D341Med (cell line): ENCODE measurements around the gene FEZF1.
A peak's percentile ranks its signal among the peaks of the same experiment; 100 is the strongest.

ENCODE experiments used
- DNase-seq: peaks from one replicate; pipeline ENCODE4 v3.0.0; 2012; ENCODE audit warnings: low spot score

FEZF1 gene

DNA sequence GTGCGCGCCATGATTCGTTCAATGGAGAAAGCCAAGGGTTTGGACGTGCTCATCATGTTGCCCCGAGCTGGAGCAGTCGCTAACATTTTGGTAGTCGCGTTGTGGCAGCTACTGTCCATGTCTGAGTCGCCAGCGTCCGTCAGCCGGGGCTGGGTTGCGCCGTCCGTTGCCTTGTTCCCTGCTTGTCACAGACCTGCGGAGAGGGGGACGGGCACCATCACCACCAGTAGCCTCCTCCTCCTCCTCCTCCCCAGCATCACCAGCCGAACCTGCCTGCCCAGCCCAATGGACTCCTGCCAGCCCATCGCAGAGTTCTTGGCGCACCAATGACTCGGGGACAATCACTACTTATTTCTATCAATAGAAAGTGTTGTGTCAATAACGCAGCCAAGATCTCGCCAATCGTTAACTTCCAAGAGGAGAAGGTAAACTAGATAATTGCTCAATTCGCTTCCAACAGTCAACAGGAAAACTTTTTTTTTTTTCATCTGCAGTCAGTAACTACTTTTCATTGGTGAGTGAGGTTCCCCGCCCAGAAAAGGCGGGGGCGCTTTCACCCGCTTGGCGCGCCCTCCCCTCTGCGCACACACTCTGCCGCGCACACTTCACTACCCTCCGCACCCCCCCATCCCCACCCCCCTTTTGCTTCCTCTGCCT, at the start of gene FEZF1:
Gene FEZF1 (minus strand): TSS at position 432 of the 657 bp plus-strand sequence. CDS start 313 bp downstream, at position 119.
- no peak for DNase-seq

DNA sequence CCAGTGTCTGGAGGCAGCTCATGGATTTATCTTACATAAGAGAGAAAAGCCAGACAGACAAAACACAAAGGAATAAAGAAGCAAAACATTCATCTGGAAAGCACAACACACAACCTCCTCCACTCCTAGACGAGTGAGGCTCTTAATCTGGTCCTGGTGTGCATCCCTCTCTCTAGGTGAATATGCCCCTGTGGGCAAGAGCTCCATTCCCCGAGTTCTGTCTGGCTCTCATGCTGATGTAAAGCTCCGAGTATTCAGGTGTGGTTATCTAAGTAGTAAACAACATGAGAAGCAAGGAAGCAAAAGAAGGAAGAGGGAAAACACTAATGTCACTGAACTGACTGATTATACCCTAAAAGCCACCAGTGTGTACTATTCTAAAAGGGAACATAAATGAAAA, 47.9 kb upstream of the FEZF1 start:
- no peak for DNase-seq

DNA sequence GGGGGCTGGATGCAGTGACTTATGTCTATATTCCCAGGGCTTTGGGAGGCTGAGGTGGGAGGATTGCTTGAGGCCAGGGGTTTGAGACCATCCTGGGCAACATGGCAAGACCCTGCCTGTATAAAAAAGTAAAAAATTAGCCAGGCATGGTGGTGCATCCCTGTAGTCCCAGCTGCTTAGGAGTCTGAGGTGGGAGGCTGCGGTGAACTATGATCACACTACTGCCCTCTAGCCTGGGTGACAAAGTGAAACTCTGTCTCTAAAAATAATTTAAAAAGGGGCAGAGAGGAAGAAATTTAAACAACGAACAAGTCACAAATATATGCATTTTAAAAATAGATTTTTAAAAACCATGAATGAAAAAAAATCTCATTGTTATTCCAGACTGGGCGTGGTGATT, 46.2 kb upstream of the FEZF1 start:
- DNase-seq, result no peak

DNA sequence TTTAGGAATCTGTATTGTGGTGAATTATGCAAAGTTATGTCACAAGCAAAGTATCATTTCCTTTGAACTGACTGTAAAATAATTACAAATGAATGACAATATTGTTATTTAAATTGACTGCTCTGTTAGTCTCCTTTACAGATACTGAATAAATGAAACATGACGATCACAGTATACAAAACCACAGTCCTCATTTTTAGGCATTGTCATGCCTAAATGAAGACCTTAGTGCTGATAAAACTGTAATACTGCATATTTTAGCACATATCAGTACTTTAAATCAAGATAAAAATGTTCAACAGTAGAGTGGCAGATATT, 39.7 kb upstream of the FEZF1 start:
- no peak for DNase-seq

DNA sequence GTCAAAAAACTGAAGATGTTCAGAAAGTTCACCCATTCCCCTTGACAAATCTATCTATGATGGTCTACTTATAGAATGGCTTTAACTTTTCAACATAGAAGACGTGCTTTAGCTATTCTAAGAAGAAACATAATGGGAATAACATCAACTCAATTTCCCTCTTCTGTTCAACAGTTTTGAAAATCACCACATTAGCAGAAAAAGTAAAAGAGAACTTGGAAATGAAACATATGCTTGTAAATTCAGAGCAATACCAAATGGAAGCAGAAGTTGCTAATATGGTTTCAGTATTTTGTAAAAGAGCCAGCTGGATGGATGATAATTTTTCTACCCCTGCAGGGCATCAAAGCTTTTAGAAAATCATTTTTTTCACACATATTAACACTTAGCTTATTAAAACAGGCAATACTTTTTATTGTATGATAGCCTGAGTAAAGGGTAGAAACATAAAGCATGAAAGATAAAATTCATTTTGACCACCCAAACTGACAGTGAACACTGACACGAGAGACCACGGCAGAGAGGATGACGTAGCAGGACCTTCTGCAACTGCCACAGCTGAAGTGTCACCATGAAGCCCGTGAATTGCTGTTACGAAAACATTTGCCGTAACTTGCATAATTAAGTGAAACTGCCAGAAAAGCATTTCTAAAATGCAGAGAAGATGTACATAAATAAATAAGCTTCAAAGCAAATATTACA, 39.2 kb upstream of the FEZF1 start:
- DNase-seq, result no peak

DNA sequence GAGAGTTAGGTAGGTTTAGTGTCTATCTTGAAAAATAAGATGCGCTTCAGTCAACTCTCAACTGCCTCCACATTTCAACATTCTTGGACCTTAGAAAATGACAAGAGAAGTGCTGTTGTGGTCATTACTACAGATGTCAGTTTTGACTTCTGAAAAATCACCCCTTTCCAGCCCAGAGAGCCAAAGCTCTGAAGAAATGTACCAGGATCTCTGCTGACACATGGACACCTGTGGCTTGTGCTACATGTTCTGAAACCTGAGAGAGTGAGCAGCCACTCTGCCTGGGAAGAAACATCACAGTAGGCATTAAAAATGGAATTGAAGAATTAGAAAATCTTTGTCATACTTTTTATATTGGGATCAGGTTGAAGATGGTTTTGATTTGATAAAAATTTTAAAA, 35.9 kb upstream of the FEZF1 start:
- DNase-seq, result no peak

DNA sequence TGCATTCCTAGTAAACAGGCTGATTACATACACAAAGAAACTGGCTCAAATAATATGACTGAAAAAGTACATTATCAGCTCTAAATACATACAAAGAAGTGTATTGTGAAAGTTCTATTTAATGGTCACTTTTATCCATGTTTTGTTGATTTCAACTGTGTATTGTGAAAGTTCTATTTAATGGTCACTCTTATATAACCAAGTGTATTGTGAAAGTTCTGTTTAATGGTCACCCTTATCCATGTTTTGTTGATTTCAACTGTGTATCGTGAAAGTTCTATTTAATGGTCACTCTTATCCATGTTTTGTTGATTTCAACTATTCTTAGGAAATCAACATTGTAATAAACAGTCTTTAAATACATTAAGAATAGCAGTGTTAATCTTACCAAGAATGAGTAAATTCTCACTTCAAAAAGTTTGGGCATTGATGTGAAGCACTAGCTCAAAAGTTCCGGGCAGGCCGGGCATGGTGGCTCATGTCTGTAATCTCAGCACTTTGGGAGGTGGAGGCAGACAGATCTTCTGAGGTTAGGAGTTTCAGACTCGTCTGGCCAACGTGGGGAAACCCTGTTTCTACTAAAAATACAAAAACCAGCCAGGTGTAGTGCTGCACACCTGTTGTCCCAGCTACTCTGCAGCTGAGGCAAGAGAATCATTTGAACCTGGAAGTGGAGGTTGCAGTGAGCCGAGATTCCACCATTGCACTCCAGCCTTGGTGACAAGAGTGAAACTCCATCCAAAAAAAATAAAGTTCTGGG, 34.8 kb upstream of the FEZF1 start:
- DNase-seq, result no peak

DNA sequence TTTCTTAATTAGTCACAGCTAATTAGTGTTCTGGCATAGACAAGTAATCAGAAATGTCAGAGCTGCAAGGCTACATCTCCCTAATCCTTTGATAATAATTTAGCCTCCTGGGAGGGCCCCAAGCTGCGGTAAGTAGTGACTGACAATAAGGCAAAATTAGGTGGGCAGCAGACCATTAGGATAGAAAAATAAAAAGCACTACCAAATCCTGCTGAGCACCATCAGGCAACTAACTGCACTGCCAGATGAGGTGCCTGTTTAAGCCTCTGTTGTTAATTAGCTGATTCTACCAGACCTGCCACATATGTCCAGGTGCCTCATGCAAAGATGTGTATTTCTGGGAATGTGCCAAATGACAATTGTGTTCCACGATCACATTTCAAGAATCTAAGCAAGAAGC, 32.5 kb upstream of the FEZF1 start:
- peak; percentile 59 for DNase-seq

DNA sequence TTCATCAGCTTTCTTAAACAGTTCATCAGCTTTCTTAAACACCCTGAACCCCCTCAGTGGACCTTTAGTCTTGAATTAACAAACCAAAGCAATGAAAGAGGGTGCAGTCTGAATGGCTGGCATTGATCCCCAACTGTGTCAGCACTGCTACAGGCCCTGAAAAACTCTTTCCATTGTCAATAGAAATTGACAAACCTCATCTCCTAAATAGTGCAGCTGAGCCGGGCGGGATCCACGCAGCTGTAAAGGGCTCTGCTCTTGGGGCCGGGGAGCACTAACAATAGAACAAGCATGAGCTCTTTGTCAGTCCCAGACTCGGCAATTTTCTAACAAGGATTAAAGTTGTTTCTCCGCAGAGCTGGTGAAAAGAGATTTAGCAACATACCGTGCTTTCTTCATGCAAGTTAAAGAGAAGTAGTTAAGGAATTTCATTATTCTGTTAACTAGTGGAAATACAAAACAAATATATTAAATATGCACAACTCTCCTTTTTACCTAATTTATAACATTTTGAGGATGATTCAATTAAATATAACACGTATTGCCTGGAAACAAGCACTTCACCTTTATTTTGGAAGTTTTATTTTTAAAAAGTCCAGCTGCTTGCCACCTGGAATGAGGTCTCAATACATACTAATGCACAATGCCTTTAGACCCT, 24.7 kb upstream of the FEZF1 start:
- DNase-seq, result no peak

DNA sequence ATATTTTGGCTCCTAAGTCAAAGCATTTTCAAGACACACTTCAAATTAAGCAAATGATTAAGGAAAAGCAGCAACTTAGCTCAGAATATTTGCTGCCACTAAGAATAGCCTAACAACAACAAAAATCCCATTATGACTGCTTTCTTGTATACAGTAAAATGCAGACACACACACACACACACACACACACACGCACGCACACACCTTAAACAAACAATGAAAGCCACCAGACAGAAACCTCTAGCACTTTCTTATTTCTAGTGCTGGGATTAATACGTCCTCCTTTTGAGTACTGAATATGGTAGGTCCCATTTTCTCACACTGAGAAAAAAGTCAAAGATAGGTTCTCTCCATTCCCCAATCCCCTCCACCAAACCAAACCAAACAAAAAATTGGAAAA, 23.4 kb upstream of the FEZF1 start:
- DNase-seq, result no peak

DNA sequence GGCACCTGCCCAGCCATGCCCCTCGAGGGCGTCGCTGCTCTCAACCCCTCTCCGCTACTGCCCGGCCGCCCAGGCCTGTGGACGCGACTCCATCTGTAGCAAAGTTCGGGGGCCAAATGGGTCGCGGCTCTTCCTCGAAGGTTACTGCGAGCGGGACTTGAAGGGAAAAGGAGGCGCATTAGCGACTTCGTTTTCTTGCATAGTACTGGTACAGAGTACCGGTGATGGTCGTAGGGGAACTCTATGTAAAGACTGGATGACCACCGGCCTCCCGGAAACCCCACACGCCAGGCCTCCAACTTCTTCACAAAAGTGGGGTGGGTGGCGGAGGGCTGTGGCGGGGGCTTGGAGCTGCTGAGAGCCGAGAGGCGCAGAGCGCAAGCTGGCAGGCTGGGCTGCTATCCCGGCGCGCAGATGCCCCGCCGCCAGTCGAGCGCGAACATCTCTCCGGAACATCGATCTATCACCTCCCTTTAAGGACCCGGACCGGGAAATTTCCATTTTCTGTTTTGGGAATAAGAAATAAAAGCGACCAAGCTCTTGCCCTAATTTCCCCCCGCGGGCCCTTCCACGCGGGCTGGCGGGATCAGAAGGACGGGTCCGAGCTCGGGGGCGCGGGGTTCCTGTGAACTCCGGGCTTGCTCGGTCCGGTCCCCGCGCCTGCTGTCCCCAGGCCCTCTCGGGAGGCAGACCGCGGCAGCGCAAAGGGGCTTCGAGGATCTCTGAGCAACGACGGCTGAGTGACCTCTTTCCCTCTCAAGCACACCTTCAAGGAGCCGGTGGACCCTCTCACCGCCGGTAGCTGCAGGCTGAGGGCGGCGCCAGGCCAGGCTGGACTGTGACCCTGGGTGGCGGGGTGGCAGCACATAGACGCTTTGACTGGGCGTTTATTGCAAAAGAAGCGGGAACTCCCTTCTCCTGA, 12.2 kb upstream of the FEZF1 start:
- DNase-seq, result no peak

DNA sequence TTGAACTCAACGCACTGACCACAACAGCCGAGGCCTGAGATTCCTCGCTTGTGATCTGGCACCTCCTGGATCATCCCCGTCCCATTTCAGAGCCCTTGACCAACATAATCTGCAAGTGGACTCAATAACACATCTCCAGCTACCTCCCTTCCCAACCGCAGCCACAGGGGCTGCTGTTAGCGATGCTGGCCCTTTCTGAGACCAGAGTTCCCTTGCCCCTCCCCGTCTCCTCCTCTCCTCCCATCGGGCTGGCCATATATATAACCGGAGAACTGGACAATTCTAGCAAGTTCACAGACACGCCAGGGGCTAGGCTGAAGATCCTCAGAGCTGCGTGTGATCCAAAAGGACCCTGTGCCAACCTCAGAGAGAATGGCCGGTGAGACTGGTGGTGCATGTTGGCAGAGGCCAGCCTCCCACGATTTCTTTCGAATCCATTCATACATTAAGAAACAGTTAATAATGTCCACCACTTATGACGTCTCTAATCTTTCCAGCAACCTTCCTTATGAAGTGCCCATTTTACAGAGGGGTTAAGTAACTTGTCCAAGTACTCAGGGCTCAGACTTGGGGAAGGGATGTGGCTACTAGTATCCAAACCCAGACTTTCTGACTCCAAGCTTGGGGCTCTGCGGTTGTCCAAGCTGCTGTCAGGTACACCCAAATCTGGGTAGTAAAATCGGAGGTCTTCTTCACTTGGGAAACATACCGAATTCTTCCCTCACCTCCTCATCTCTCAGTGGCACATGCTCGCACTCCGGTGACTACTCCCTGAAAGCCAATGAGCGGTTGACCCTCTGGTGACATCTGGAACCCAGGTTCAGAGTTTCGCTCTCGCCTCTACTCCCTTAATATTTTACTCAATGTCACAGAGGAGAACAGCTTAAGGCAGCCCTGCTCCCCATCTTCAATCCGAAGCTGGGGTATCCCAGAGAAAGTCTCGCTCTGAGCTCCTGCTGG, 11.2 kb upstream of the FEZF1 start:
- no peak for DNase-seq

DNA sequence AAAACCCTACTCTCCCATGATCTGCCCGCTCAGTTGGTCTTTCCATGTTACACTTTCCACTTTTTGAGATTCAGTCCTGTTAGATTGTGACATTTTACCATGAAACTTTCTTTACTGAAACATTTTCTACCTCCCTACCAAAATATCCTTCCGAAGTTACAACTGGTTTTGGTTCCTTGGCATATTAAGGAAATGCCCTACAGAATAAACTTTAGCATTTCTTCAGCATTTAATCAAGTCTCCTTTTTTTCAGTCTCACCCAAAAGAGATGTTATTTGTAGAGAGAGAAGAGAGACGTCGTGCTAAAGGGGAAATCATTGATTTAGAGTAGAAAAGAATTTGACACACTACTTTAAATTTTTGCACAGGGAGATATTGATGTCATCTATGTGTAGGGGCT, 9.7 kb upstream of the FEZF1 start:
- no peak for DNase-seq

DNA sequence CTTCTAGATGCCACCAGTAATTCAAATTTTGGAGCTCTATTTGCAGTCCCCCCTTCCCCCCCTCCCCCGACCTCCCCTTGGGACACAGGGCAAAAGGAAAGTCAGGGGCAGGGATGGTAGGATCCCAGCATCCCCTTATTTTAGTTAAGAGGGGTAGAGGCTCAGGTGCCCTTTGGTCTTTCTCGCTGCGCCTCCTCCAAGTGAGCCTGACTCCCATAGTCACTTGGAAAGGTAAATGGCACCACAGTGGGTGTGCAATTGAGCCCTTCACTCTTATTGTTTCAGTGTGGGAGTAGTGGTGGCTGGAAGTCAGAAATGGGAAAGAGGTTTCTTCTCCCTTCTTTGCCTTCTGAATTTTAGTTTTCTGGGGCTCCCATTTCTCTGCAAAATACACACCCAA, 8.2 kb upstream of the FEZF1 start:
- DNase-seq, result no peak

DNA sequence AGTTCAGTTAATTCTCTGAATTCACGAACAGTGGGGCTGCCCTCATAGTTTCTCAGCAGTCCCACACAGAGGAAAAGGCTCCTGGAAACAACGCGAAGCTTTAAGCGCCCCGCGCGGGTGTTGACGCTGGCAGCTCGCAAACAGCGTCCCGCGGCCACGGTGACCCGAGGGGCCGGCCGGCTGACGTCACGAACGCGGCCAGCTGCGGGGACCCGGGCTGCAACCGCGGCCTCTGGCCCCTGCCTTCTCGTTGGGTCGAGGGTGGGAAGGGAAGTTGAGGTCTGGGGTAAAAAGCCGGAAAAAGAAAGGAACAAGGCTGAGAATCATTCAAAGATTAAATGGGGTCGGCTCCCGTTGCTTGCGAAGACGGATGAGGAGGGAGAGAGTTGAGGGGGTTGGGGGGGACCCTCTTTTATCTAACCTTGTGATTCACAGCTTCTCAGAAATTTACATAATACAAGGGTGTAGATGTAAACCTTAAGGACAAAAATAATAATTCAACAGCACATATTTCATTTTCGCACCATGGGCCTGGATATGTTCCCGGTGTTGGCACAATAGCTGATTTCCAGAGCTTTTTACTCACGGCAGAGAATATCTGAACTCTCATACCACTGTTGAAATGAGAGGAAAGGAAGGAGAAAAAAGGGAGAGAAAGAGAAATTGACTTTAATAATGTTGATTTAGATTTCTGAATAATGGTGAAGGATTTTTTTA, 7.3 kb upstream of the FEZF1 start:
- no peak for DNase-seq

DNA sequence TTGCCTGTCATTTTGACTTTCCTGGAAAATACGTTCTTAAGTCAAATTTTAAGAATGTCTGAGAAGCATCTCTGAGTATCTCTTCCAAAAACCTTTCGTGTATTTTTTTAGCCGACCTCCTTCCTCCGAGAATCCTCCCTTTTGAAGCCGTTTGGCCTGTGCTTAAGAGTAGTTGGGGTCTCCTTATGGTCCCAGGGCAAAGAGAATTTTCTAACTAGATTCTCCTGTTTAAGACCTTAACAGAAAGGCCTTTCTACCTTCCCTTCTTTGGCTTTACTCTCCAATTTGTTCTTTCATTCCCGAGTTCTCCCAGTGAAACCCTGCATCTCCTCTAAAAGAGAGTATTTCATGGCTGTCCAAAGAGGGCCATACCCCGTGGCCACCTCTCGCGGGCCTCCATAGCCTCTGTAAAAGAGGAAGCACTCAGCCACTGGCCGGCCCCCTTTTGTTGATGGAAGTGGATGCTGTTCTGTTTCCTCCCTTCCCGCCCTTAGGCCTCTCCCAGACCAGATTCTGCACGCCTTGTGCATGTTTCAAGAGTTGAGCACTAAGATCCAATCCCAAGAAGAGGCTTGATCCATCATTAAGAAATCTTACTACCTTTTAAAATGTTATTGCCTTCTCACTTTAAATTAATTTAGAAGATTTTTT, 6.6 kb upstream of the FEZF1 start:
- DNase-seq, result no peak

DNA sequence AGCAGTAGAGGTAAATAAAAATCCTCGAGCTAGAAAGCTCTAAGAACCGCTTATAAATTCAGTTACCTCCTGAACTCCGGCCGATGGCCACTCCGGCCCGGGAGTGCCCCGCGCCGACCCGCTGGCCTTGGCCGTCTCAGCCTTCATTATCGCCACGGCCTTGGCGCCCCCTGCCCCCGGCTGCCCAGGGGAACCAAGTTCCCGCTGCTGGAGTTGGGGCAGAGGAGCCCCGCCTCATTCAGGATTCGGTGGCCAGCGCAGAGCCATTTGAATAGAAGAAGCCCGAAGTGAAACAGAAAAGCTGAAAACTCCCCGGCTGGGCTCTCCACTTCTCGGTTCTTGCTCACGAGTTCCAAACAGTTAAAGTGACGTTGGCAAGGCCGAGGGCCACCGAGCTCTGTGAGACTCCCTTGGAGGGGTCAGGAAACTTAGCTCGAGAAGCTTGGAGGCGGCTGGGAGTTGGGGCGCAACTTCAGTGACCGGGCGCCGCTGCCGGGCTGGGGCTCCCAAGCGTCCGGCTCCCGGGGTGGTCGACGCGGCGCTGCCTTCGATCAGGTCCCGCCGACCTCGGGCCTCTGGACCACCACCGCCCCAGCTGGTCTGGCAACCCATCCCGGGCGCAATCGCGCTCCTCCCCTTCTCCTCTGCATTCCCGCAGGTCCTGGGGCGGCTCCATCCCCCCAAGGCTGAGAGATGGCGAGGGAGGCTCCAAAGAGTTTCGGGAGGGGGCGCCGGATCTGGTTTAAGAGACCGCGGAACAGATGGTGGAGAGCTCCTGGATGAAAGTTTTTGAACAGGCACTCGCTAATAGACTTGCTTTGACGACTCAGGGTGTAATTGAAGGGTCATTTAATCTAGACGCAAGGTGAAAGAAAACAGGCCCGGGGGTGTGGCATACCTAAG, 5.8 kb upstream of the FEZF1 start:
- no peak for DNase-seq

DNA sequence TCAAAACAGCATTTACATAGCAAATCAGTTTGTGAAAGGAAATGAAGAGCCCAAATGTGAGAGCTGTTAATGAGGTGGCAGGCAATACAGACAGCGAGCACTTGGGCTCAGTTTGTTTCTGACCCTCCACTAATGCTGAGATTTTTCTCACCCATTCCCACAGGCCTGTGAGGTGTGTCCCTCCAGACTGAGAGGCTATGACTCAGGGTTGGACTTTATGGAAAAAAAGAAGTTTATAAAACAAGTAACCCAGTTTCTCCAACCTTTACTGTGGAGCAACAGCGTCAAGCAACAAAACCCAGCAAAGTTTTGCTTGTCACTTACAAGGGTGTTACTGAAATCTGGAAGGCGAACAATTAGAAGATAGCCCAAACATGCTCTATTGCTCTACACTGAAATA, 4.9 kb upstream of the FEZF1 start:
- DNase-seq, result no peak
